ENCODE data around the gene TMEM150A. TPM values are rescaled to one million over a fixed set of nuclear protein-coding genes. Genes with fewer than 3 reads are reported as not detected.

Gene TMEM150A
- total and polyA plus RNA-seq, 2 of the 13 experiments (the other 11 are each of a cell fraction or from before 2014, with no cell fraction given): 30.1 to 70.4 TPM

DNA sequence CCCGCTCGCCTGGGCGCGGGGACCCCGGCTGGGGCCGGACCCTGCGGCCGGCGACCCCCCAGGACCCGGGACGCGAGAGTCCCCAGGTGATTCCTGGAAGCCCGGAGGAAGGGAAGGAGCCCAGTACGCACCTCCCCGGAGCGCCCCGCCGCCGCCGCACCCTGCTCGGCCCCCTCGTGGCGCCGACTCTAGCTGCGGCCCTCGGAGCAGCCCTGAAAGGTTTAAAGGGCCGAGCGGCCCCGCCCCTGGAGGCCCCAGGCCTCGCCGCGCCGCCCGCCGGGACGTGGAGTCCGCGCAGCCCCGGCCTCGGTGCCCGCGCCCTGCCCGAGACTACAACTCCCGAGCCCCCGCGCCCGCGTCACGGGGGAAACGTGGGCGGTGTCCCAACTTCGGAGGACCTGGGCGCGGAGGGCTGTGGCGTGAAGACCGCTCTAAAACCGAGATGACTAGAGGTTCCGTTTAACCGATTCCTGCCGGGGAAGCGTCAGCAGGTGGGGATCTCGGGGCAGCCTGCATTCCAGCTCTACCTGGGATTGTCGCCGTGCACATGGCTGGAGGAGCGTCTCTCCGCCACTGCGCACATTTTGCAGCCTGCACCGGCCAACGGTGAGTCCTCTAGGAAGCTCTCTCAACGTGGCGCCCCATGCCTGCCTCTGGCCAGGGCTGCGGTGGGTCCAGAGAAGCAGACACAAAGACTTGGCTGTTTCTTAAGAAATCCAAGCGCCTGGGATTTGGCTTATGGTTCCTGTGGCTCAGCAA is at the start of gene TMEM150A (continued):
- TF ChIP-seq, protein P1, sequence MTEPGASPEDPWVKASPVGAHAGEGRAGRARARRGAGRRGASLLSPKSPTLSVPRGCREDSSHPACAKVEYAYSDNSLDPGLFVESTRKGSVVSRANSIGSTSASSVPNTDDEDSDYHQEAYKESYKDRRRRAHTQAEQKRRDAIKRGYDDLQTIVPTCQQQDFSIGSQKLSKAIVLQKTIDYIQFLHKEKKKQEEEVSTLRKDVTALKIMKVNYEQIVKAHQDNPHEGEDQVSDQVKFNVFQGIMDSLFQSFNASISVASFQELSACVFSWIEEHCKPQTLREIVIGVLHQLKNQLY (CRISPR knock-in tag; IDR thresholded peaks at IDR 0.05): no peak
- peak; percentile 22; the same call in 1 of the 2 replicates for TF ChIP-seq ZNF430 (CRISPR knock-in tag; IDR thresholded peaks at IDR 0.05)
- peak; percentile 87; the same call in 1 of the 2 replicates for TF ChIP-seq ZSCAN21 (CRISPR knock-in tag; IDR thresholded peaks at IDR 0.05; ENCODE audit: borderline replicate concordance)
- peak; percentile 87; the same call in 1 of the 2 replicates for TF ChIP-seq ZNF451 (CRISPR knock-in tag; IDR thresholded peaks at IDR 0.05)
- no peak for TF ChIP-seq ZNF660 (CRISPR knock-in tag; IDR thresholded peaks at IDR 0.05; ENCODE audit: borderline replicate concordance, low read depth)
- TF ChIP-seq ZNF33B (CRISPR knock-in tag; IDR thresholded peaks at IDR 0.05): no peak
- TF ChIP-seq ZNF614 (CRISPR knock-in tag; IDR thresholded peaks at IDR 0.05; ENCODE audit: borderline replicate concordance): no peak; the same call in 1 of the 2 replicates
- TF ChIP-seq, protein P2, sequence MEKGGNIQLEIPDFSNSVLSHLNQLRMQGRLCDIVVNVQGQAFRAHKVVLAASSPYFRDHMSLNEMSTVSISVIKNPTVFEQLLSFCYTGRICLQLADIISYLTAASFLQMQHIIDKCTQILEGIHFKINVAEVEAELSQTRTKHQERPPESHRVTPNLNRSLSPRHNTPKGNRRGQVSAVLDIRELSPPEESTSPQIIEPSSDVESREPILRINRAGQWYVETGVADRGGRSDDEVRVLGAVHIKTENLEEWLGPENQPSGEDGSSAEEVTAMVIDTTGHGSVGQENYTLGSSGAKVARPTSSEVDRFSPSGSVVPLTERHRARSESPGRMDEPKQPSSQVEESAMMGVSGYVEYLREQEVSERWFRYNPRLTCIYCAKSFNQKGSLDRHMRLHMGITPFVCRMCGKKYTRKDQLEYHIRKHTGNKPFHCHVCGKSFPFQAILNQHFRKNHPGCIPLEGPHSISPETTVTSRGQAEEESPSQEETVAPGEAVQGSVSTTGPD (CRISPR knock-in tag; IDR thresholded peaks at IDR 0.05): no peak
- TF ChIP-seq HOXA3 (CRISPR knock-in tag; IDR thresholded peaks at IDR 0.05): peak; percentile 70; the same call in 1 of the 2 replicates
- TF ChIP-seq ZNF382 (CRISPR knock-in tag; IDR thresholded peaks at IDR 0.05; ENCODE audit: borderline replicate concordance): no peak
- no peak for TF ChIP-seq ZNF577 (CRISPR knock-in tag; IDR thresholded peaks at IDR 0.05; ENCODE audit: borderline replicate concordance, low read depth)
- no peak; the same call in 1 of the 2 replicates for TF ChIP-seq GFI1 (CRISPR knock-in tag; IDR thresholded peaks at IDR 0.05; ENCODE audit: borderline replicate concordance)
- no peak for TF ChIP-seq ZNF296 (CRISPR knock-in tag; conservative IDR thresholded peaks at IDR 0.05)
- peak; percentile 84; the same call in 1 of the 2 replicates for TF ChIP-seq TOPORS (CRISPR knock-in tag; IDR thresholded peaks at IDR 0.05)
- TF ChIP-seq FOXP1 (IDR thresholded peaks at IDR 0.05): no peak
- no peak for TF ChIP-seq FOXP1 (CRISPR knock-in tag; IDR thresholded peaks at IDR 0.05)
- no peak for TF ChIP-seq TCF7 (IDR thresholded peaks at IDR 0.05; ENCODE audit: low read depth)
- TF ChIP-seq ZNF17 (CRISPR knock-in tag; IDR thresholded peaks at IDR 0.05): no peak
- peak; percentile 89 for TF ChIP-seq RBM39 (IDR thresholded peaks at IDR 0.05; ENCODE audit: low read depth, low read length, poor library complexity, severe bottlenecking)
- TF ChIP-seq ZNF331 (CRISPR knock-in tag; IDR thresholded peaks at IDR 0.05): peak; percentile 52; the same call in 1 of the 2 replicates
- TF ChIP-seq MZF1 (CRISPR knock-in tag; IDR thresholded peaks at IDR 0.05; ENCODE audit: borderline replicate concordance): no peak
- TF ChIP-seq PTBP1 (IDR thresholded peaks at IDR 0.05; ENCODE audit: low read depth, low read length, poor library complexity, severe bottlenecking): no peak
- peak; percentile 94 for TF ChIP-seq CCDC6 (CRISPR knock-in tag; IDR thresholded peaks at IDR 0.05)
- no peak for TF ChIP-seq JUNB (CRISPR knock-in tag; IDR thresholded peaks at IDR 0.05; ENCODE audit: borderline replicate concordance)
- TF ChIP-seq ZNF75D (CRISPR knock-in tag; IDR thresholded peaks at IDR 0.05; ENCODE audit: borderline replicate concordance): no peak
- TF ChIP-seq, protein P3, sequence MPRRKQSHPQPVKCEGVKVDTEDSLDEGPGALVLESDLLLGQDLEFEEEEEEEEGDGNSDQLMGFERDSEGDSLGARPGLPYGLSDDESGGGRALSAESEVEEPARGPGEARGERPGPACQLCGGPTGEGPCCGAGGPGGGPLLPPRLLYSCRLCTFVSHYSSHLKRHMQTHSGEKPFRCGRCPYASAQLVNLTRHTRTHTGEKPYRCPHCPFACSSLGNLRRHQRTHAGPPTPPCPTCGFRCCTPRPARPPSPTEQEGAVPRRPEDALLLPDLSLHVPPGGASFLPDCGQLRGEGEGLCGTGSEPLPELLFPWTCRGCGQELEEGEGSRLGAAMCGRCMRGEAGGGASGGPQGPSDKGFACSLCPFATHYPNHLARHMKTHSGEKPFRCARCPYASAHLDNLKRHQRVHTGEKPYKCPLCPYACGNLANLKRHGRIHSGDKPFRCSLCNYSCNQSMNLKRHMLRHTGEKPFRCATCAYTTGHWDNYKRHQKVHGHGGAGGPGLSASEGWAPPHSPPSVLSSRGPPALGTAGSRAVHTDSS (CRISPR knock-in tag; conservative IDR thresholded peaks at IDR 0.05): no peak
- TF ChIP-seq ZNF616 (CRISPR knock-in tag; IDR thresholded peaks at IDR 0.05; ENCODE audit: low read depth): 0 out of 2 replicates have a peak, but pooled peaks have one; percentile 38
- no peak; the same call in 1 of the 2 replicates for TF ChIP-seq ZNF564 (CRISPR knock-in tag; IDR thresholded peaks at IDR 0.05)
